GM18498 (cell line): ENCODE results near the gene ARHGAP24.
"Not testable (repeated sequence)": the region's sequence is repeated elsewhere in the genome, so short reads cannot be mapped to it uniquely, and the experiment has no call there.

Source experiments
- ATAC-seq: cut with Tn5 transposase; IDR thresholded peaks from one replicate; pipeline ENCODE4 v1.9.1; 2021; ENCODE audit warnings: mild to moderate bottlenecking, moderate library complexity; ENCODE audit not compliant: unreplicated experiment

ARHGAP24 gene

DNA sequence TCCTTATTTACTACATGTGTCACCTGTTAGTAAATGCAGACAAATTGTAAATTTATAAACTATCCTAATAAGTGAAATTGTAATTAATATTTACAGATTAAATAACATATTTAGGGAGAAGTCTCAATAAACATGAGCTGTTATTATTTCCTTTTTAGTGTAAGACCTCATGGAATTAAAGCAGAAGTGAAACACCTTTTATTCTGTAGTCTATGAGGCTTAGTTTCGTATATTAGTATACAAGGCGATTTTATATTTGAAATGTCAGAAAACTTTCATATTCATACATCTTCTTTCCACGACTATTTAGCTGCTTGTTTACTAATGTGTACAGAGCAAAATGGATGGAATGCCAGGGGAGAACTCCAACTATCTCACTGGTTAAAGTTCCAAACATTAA is 414.4 kb downstream of the ARHGAP24 start:
- no peak for ATAC-seq

DNA sequence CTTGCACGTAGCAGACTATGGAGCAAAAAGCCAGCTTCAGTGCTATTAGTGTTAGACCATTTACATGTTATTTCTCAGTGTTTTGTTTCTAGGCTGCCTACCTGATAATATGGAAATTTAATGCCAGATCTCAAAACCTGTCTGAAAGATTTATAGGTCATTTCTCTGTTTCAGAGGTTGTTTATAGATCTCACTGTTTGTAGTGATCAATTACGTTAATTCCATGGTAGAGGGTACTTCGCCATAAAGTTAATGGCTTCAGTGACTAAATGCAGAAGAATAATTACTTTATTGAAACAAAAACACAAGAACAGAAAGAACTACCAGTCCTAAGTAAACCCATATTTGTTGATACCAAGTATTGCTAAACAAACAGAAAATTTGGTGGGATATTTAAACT is 420.8 kb downstream of the ARHGAP24 start:
- no peak for ATAC-seq

DNA sequence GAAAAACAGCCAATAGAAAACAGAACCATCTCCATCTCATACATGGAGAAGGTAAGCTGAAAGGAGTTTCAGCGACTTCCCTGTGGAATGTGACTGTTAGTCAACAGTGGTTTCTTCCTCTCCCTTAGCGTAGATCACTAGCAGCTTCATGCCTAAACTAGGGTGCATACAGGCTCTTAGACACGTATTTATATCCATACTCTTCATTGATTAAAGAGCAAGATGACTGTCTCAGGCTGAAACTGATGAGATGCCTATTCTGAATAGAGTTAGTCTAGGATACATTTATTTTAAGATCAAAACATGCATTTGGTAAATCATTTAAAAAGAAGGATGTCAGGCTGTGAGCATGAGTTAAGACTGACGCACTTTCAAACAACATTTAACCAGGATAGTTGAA is 423.3 kb downstream of the ARHGAP24 start:
- ATAC-seq: no peak

DNA sequence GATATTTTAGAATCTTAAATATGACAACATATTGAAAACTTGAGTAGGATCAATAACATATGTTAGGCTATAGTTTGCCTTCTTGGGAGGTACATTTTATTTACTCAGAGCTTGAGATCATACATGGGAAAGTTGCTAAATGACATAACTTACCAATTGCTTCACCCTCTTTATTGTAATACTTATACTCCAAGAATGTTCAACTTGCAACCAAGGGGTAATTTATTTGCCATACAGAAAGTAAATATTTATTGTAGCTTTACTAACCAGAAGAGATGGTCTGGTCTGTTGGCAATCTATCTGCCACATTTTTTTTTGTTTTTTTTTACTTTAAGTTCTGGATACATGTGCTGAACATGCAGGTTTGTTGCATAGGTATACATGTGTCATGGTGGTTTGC is 426.6 kb downstream of the ARHGAP24 start:
- no peak for ATAC-seq

DNA sequence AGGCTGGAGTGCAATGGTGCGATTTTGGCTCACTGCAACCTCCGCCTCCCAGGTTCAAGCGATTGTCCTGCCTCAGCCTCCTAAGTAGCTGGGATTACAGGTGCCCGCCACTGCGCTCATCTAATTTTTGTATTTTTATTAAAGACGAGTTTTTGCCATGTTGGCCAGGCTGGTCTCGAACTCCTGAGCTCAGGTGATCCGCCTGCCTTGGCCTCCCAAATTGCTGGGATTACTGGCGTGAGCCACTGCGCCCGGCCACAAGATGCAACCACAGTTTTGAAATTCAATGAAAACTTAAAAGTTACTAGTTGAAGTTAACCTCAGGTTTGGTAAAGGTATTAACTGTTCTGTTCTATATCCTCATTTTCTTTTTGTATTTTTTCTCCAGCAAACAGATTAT is 427.7 kb downstream of the ARHGAP24 start:
- ATAC-seq: not testable (repeated sequence)

DNA sequence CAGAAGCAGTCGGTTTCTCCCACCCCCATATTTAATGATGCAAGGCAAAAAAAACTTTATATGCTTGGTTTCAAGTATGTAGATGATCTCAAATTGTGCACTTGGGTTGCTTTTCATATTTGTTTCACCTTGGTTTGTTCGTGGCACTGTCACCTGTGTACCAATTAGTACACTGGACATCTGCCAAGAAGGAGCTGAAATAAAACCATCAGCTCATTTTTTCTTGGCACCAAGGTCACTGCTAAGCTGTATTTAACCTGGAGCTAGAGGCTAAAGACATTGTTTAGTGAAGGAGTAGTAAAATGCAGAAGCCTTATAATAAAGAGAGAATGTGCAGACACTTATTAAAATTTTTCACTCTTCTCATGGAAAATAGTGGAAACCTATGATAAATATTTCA is 430.8 kb downstream of the ARHGAP24 start:
- ATAC-seq: no peak

DNA sequence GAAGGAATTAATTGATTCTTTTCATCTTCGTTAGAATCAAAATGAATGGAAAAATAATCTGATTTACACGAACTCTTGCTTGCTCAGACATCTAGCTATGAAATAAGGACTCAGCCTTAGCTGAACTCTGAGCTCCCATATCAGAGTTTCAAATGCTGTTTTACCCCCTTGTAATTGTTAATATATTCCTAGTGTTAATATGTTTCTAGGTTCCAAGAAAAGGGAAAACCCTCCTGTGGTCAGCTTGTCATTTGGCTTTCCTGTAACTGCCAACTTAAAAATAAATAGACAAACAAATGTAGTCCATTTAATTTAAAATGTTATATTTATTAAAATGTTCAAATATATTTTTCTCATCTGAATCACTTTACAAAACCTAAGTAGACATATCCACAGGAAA is 432.1 kb downstream of the ARHGAP24 start:
- no peak for ATAC-seq

DNA sequence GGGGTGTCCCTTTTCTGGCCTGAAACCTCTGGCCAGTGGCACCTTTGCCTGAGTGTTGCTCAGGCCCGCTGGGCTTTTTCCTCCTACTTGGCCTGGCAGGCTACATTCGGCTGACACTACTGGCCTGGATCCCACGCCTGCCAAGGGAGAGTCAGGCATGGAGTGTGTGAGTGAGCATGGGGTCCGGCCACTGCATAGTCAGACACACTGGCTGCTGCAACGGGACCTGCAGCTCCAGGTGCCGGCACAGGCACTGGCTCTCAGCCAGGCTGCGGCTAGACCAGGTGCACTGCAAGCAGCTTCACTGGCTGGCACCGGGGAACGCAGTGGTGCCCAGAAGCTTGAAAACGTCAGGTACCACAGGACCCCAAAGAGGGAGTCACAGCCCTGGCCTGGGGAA is 434.9 kb downstream of the ARHGAP24 start:
- ATAC-seq: no peak

DNA sequence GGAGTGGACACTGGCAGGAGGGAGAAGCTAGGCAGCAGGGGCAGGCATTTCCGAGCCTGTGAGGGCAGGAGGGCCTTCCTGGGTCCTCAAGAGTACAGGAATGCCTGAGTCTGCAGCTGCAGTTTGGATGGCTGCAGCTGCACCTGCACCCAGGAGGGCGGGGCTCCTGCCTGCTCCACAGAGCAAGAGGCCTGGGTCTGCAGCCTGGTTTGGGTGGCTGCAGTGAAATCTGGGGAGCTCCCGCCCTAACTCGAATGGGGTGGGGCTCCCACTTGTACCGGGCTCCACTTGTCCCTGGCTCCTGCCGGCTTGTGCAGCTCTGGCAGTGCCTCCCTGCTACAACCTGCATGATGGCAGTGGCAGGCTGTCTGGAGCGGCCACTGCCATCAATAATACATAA is 436.0 kb downstream of the ARHGAP24 start:
- no peak for ATAC-seq

DNA sequence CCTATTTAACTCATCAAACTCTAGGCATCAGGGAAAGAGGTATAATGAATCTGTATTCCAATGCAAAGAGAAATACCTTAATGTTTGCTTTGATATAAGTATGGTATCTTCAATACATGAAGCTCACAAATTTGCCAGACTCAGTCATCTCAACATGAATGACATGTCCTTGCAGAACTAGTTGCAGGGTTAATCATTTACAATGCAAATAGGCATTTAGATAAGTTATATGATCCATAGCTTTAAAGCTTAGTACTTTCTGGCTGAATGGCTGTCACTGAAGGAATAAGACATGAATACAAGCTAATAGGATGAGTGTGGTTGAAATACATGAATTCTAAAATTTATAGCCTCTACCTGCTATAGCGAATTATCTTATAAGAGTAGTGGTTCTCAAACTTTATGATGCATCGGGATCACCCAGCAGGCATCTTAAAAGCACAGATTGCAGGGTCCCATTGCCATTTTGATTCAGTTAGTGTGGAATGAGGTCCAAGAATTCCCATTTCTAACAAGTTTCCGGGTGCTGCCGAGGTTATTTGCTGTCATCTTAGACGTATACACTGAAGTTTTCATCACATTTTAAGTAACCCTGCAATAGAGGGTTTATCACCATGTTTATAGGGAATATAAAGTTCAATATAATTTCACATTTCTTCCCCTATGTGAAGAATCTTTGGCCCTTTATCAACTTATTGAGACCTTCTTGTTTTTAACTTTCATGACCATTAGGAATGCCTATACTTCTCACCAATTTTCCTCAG is 439.2 kb downstream of the ARHGAP24 start:
- no peak for ATAC-seq

DNA sequence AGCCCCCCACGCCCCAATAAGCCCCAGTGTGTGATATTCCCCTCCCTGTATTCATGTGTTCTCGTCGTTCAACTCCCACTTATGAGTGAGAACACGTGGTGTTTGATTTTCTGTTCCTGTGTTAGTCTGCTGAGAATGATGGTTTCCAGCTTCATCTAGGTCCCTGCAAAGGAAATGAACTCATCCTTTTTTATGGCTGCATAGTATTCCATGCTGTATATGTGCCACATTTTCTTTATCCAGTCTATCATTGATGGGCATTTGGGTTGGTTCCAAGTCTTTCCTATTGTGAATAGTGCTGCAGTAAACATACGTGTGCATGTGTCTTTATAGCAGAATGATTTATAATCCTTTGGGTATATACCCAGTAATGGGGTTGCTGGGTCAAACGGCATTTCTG is 440.6 kb downstream of the ARHGAP24 start:
- not testable (repeated sequence) for ATAC-seq

DNA sequence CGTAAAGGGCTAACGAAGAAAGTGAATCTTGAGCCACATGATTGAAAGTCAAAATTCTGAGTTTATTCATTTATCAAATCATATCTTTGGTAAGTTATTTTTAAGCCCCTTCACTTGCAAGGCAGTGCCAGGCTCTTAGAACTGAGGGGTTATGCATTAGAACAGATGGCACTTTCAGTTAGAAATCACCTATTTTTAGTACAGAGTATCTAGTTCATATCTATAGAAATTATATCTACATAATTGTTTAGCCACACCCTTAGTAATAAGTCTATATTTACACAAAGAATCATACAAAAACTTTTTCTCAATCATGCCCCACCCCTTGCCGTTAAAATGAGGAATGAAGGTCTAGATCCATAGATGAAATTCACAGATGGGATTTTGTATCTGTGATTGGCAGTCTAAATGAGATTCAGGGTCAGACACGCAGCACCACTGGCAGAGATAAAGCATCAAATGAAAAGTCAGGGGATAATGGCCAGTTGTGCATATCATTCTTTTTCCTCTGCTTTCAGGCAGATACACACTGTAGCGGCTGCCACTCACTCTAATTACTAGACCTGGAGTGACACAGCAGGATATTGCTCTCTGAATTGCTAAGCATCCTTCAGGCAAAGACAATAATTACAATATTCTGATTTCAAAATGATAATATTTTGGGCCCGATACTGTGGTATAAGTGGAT is 444.4 kb downstream of the ARHGAP24 start:
- ATAC-seq: no peak

DNA sequence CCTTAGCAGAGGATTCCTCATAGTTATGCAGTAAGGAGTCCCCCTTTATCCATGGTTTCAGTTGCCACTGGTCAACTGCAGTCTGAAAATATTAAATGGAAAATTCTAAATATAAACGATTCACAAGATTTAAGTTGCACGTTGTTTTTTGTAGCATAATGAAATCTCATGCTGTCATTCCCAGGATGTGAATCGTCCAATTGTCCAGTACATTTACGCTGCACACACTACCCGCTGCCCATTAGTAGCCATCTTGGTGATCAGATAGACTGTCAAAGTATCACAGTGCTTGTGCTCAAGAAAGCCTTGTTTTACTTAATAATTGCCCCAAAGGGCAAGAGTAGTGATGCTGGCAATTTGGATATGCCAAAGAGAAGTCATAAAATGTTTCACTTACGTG is 450.1 kb downstream of the ARHGAP24 start:
- ATAC-seq: no peak

DNA sequence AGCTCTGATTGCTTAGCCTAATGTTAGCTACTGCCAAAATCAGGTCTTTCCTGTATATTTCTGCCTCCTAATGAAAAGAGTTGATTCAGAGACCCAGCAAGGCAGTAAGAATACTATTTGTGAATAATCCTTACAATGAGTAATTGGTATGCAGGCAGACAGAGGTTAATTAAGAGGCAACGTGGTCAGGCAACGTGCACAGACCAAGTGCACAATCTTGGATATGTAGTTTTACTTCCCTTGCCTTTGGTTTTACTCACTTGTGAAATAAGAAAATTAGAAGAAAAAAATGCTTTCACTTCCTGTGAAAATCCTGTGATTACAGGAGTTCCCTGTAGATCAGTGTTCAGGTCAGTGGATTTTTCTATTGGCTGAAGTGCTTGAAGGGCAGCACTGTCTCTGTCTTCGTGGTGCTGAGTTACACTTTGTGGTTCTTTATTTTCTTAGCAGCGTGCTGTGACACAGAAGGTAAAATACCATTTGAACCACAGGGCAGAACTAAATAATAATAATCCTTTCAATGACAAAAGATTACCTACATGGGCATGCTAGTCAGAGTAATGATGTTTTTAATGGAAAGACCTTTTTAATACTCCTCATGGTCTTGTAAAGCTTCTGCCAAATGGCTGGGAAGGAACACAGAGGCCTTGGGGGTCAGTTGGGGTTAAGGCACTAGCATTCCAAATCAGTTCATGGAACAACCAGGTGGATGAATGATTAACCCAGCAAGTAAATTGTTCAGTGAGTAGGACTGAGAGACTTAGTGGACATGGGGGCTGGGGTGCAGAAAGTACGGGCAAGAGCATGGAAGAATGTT is 454.0 kb downstream of the ARHGAP24 start:
- peak; percentile 35 for ATAC-seq

DNA sequence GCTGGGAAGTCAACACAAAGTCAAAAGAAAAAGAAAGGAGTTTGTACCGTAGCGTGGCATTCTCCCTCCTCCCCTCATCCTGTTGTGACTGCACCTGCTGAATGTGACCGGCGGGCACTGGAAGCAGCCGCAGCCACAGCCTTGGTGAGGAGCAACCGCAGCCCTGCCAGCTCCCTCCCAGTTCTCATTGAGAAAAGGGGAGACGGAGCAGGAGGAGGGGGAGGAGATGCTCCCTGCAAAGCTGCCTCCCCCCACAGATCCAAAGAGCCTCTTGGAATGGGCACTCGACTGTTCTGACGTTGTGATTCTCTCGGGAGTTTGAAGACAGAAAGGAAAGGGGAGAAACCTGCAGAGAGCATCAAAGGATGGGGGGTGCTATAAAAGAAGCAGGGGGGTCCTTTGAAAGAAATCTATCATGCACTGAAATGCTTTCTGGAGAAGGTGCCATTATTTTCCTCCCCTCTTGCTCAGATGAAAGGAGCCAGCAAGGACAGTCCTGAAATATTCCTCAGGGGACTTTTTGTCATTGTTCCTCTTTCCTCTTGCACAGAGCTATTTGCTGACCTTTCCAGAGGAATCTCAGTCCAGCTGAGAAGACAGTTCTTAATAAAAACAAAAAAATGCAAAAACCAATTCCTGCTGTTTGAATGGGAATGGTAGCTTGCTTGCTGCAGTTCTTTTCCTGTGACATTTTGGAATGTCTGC is 455.2 kb downstream of the ARHGAP24 start:
- no peak for ATAC-seq

DNA sequence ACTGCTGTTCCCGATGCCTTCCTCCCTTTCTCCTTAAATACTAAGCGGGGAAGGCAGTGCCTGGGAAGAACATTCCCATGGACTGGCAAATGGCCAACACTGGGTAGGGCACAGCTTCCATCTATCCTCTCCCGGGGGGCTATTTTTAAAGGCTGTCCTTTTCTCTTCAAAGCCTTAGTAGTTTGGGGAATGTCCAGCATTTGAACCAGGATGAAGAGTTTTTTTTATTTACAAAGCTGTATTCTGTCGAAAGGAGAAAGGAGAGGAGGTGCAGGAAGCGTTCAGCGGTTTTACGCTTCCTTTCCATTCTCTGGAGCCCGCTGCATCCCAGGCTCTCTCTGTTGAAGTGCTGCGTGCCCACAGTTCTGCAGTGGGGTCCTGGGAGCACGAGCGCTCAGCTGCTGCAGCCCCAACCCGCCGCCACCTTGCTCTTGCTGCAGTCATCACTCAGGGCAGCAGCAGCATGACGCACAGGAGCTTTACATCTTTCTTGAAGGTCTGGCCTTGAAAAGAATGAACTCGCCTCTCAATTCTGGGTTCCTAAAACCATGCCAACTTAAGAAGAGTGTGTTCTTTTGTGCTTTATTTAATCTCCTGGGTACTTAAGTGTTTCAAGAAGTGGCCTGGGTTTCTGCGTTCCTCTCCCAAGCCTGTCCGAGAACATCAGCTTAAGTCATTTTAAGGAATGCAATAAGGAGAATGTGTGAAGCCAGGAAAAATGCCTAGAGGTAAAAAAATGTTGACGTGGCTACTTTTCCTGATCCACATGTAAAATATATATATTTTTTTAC is 457.7 kb downstream of the ARHGAP24 start:
- ATAC-seq: no peak

DNA sequence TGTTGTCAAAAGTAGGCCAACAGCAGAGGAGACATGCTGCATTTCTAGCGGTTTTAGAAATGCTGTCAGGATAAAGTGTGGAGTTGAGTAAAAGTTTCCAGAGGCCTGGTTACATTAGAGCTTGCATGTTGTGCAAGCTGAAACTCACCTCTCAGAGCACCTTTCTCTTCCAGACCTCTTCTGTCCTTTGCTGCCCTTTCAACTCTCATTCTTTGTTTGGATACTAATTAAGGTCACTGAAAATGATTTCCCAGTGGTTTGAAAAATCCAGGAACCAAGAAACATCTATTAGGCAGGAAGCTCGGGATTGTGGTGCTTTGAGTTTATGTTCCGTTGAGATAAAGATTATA is 458.3 kb downstream of the ARHGAP24 start:
- ATAC-seq: no peak

DNA sequence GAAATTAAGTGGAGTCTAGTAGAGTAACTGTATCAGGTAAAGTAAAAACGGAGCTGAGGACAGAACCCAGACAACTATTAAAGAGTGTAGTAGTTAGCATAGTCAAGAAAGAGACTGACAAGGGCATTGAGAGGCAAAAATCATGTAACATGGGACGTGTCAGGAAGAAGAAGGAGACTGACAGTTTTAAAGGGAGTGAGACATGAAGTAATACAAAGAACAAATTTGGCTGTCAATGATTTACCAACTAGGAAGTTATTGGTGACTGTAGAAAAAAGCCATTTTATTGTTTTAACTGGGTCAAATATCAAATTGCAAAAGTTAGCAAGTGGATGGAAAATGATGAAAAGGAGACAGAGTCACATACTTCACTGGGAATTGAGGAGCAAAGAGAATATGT is 462.6 kb downstream of the ARHGAP24 start:
- ATAC-seq: no peak

DNA sequence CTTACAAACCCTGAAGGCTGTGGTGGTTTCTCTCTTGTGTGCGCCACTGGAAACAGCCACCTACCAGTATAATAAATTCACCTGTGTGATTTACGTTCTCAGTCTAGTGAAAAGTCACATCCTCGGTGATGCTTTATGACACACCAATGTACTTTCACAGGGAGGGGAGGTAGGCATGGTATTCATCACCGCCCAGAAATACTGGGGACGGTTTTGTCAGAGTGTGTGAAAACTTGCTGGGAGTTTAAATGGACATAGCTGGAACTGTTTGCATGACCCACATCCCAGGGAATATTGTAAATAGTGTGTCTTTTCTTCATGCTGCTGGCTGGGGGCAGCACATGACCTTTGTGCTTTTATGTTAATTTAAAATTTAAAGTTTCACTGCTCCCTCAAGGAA is 463.1 kb downstream of the ARHGAP24 start:
- ATAC-seq: no peak

DNA sequence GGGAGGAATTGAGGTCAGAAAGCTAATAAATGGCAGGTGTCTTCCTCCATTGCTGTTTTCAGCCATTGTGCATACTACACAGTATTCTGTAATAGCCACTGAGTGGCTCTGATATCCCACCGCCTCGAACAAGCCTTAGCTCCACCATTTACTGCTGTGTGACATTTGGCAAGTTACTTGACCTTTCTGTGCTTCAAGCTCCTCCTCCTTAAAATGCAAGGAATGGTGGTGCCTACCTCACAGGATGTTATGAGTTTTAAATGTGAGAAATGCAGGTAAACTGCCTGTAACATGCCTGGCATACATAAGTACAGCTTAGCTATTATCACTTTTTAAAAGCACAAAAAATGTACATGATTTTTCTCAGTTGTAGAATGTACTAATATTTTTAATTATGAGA is 464.0 kb downstream of the ARHGAP24 start:
- no peak for ATAC-seq
